ENCODE data around the gene BAHD1. TPM values are rescaled to one million over a fixed set of nuclear protein-coding genes. Genes with fewer than 3 reads are reported as not detected.

The BAHD1 gene
- total and polyA plus RNA-seq, 2 experiments from 2014 or later = 11.2 to 40.1 TPM

- Mint-ChIP-seq H3K36me3 (ENCODE audit: low read depth) (peaks cover 20% of the 10 kb centered on the region), H3K4me1 (no peaks in the 10 kb centered on the region), H3K27me3 (ENCODE audit: insufficient read depth, low read depth, poor library complexity) (peaks cover 4% of the 10 kb centered on the region), H3K27ac (no peak overlapping the region), H3K9me3 (no peaks in the 10 kb centered on the region), H3K4me3 (no peak overlapping the region)
- DNase-seq (ENCODE audit: low spot score) (no peak), ATAC-seq (no peak)
- Histone ChIP-seq H3F3A (replicated peaks; ENCODE audit: low read depth) (0 out of 2 replicates have a peak, but pooled peaks cover 8% of the 10 kb centered on the region), H2AFZ (no peak overlapping the region), H3K27ac (ENCODE audit: low read depth) (no peak overlapping the region), H3K79me2 (replicated peaks; ENCODE audit: insufficient read depth) (no peaks in the 10 kb centered on the region), H3K9me2 (ENCODE audit: insufficient read depth) (no peaks in the 10 kb centered on the region), H3K4me1 (ENCODE audit: insufficient read depth) (no peaks in the 10 kb centered on the region), H3K36me3 (ENCODE audit: insufficient read depth) (peaks cover 15% of the 10 kb centered on the region), H3K4me2 (no peak overlapping the region), H3K4me3 (no peak overlapping the region), H3K27me3 (ENCODE audit: insufficient read depth) (no peaks in the 10 kb centered on the region), H4K20me1 (replicated peaks; ENCODE audit: insufficient read depth) (no peaks in the 10 kb centered on the region)
- TF ChIP-seq CTCF (conservative IDR thresholded peaks at IDR 0.05; ENCODE audit: low read depth in 2 of 2) (no peak), ZNF462 (CRISPR knock-in tag; IDR thresholded peaks at IDR 0.05) (no peak), POLR2AphosphoS5 (IDR thresholded peaks at IDR 0.05; ENCODE audit: low read depth) (no peak), ZNF114 (CRISPR knock-in tag; IDR thresholded peaks at IDR 0.05) (no peak), ETS1 (IDR thresholded peaks at IDR 0.05) (no peak), ZNF331 (CRISPR knock-in tag; IDR thresholded peaks at IDR 0.05; ENCODE audit: low read depth) (no peak), EZH2 (IDR thresholded peaks at IDR 0.05; ENCODE audit: low read depth, unreplicated experiment) (no peak), NANOG (IDR thresholded peaks at IDR 0.05; ENCODE audit: borderline replicate concordance) (no peak), STAT1 (IDR thresholded peaks at IDR 0.05; ENCODE audit: unreplicated experiment) (no peak), EZH2phosphoT487 (IDR thresholded peaks at IDR 0.05; ENCODE audit: unreplicated experiment) (no peak), CREB1 (CRISPR knock-in tag; IDR thresholded peaks at IDR 0.05; ENCODE audit: low read depth) (no peak), JUNB (IDR thresholded peaks at IDR 0.05; ENCODE audit: unreplicated experiment) (no peak)
Measured at GRCh38 chr15:40397688-40398412, 42.9 kb upstream of the BAHD1 start.

Measured in GM23338 (cell line).